Measurements from ENCODE around the gene TMEM33. TPM values are rescaled to one million over a fixed set of nuclear protein-coding genes. Genes with fewer than 3 reads are reported as not detected.

The TMEM33 gene
- total RNA-seq, 1 donor from 2014 or later, result 60.9 TPM

DNA sequence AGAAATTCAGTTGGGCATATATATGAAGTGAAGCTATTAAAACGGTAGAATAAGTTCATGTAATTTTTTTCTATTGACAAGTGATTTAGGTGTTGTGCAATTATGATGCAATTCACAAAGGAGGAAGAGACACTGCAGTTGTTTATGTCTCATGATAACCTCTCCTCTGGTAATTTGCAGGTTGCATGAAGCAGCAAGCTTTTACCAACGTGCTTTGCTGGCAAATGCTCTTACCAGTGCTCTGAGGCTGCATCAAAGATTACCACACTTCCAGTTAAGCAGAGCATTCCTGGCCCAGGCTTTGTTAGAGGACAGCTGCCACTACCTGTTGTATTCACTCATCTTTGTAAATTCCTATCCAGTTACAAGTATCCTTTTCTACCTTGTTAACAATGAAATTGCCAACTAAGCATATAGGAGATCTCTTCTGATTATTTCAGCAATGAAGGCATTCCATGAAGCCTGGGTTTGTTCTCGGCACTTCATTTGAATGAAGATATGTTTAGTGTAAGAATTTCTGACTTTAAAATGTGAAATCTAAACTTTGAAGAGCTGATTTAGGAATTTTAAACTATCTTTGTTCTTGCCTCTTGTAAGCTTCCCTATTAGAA lies 3.9 kb downstream of the TMEM33 start:
- peak; percentile 52 for DNase-seq (ENCODE audit: low read depth)

DNA sequence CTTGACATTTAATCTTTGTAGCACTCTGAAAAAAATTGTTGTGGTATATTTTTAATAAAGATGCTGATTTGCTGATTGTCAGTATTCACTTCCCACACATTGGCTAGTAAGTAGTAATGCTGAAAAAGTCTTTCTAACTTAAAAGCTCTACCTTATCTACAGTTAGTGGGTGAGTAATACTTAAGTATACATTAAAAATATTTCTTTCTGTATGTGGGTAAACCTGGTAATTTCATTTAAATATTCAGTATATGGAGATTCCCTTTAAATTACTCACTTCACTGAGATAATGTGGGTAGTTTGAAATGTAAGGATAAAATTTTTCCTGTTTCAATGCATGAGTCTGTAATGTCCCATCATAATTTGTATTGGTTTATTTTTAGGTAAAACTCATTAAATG lies 5.6 kb downstream of the TMEM33 start:
- DNase-seq (ENCODE audit: low read depth), result no peak

DNA sequence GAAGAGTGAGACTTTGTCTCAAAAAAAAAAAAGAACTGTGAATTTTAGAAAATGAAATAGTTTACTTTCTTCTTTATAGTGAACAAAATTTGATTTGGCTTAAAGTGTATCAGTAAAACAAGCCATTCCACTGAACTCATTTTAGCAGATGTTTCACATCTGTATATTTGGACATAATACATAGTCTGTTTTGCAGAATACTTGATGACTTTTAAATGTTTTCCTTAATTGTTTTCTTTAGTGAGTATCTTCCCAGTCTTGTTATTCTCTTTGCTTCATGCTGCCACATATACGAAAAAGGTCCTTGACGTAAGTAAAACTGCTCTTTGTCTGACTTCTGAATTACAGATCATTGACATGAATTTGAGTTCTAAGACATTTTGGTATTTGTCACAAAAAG lies 8.3 kb downstream of the TMEM33 start:
- DNase-seq (ENCODE audit: low read depth), result no peak

DNA sequence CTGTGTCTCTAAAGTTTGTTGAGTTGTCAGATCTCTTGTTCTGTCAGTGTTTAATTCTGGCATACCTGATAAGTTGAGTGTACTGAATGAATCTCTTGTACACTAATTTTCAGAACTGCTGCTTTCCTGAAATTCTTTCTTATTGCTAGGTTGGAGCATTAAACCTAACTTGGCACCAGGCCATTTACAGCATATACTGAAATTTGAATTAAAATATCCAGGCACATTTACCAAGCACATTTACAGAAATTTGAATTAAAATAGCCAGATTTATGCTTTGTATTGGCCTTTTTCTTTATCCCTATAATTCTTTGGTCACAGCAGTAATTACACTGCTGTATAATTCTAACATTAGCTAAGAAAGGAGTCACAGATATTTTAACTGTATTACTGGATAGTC lies 8.9 kb downstream of the TMEM33 start:
- no peak for DNase-seq (ENCODE audit: low read depth)

DNA sequence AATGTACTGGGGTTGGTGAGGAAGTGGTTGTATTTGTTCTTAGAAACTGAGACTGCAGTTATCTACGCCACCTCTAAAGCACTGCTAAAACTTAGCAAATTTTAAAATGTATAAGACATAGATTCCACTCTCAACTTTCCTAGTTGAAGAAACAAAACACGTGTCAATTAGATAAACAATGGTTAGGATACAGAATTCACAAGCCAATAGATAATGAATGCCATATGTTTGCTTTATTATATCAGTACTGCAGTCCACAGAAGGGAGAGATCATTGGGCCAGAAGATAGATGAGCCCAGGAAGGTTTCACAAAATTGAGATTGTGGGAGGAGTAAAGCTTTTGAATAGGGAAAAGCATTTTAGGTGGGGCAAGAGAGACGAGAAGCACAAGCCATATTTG lies 14.3 kb downstream of the TMEM33 start:
- DNase-seq (ENCODE audit: low read depth), result no peak

DNA sequence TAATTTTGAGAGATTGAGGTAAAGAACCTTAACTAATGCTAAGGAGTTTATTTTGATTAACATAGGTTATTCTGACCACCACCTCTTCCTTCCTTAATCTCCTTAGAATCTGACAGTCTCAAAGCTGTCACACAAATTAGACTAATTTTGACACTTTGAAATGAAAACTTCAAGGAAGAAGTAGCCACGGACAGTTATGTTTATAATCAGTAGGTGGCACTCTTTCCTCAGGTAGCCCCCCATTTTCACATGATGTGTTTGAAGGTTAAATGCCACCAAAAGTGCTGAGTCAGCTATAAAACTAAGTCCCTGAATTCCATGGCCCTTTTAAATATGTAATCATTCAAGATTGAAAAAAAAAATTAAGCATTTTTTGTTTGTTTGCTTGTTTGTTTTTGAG lies 22.4 kb downstream of the TMEM33 start:
- peak; percentile 36 for DNase-seq (ENCODE audit: low read depth)

DNA sequence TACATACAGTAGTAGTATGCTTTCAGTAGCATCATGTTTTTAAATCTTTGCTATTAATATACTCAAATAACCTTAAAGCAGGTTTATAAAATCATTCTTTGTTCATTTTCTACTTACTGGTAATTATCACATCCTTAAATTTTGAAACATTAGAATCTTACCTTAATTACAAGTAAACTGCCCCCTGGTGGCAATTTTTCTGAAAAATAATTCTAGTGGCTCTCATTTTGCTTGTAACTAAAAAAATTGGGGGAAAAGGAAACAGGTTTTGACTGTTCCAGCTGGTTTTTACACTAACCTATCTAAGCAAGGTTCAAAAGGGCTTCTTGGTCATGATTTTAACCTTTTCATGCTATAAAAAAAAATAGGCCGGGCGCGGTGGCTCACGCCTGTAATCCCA lies 27.9 kb downstream of the TMEM33 start:
- peak; percentile 16 for DNase-seq (ENCODE audit: low read depth)

DNA sequence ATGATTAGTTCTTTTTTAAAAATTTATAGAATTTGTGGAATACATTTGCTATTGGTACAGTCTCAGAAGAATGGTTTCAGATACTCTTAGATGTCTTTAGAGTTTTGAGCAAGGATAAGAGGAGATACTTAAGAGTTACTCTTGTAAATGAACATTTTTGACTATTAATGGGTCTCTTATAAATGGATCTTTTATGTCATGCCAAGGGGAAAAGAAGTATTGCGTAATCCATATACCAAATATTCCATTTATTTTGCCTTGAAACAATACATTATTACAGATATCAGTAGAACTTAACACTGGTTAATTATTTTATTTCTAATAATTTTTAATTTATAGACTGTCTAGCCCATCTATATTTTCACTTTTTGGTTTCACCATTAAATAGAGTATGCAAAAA lies 29.2 kb downstream of the TMEM33 start:
- DNase-seq (ENCODE audit: low read depth), result no peak

DNA sequence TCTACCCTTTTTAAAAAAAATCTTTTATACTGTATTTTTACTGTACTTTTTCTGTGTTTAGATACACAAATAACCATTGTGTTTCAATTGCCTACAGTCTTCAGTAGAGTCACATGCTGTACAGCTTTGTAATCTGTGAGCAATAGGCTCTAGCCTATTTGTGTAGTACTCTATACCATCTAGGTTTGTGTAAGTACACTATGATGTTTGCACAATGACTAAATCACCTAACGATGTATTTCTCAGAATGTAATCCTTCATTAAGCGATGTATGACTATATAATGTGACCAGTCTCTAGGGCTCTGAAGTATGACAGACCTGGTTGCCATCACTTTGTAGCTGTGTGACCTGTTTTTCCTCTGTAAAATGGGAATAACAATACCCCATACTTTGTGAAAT lies 32.2 kb downstream of the TMEM33 start:
- no peak for DNase-seq (ENCODE audit: low read depth)

DNA sequence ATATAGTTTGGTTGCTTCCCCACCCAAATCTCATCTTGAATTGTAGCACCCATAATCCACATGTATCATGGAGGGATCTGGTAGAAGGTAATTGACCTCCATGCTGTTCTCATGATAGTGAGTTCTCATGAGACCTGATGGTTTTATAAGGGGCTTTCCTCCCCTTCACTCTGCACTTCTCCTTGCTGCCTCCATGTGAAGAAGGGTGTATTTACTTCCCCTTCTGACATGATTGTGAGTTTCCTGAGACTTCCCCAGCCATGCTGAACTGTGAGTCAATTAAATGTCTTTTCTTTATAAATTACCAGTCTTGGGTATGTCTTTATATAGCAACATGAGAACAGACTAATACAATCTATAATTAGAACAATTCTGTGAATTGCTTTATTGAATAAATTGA lies 34.4 kb downstream of the TMEM33 start:
- no peak for DNase-seq (ENCODE audit: low read depth)

DNA sequence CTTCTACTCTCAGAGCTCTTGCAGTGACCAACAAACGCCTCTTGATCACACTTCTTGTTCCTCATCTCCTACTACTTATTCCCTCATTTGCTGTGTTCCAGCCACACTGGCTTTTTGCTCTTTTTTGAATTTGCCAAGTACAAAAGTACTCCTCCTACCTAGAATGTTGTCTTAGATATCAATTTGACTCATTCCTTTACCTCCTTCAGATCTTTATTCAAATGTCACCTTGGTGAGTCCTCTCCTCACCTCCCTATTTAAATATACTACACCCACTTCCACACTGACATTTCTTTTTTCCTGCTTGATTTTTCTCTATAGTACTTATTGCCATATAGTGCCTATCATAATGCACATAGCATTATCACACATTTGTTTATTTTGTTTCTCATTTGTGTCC lies 40.1 kb downstream of the TMEM33 start:
- DNase-seq (ENCODE audit: low read depth), result no peak

DNA sequence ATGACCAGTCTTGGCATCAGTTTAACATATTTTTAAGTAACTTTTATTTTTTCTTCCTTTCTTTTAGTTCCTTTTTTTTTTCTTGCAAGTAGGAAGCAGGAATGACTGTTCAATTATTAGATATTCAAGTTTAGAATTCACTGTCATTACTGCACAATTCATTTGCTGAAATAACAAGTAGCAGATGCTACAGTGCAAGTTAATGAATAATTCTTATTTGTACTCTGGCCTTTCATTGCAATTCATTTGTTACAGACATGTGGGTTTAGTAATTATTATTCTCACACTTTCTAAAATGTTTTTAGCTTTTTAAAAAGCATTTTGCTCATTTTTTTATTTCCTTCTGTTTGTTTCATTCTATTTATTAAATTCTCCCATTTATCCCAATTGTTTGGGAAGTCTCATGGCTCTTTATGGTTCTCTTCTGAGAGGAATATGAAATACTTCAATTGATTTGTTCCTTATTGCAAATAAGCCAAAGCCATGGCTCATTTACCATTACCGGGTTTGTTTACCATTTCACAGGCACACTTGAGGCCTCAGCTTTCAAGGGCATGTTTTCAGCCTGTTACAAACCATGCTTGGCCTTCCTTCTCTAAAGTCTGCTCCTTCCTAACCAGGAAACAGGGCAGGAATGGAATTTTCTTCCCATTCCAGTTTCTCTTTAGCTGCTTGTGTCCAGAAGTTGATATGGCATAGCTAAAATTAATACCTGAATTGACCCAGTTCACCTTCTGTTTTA lies 41.7 kb downstream of the TMEM33 start:
- DNase-seq (ENCODE audit: low read depth), result peak; percentile 25

DNA sequence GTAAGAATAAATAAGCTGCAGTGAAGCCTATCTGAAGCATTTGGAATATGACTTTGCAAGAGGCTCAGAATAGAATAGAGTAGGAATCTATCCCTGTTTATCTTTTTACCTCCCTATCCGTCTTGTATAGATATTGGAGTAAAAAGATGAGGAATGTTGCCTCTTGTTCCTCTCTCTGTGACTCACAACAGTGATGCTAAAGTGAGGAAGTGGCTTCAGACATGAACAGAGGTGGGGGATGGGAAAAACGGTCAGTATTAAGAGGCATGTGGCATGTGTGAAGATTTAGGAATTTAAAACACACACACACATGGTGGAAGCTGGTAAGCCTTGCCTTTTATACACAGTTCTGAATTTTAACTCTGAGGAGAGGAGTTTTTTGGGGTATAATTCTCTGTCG lies 42.5 kb downstream of the TMEM33 start:
- peak; percentile 16 for DNase-seq (ENCODE audit: low read depth)

DNA sequence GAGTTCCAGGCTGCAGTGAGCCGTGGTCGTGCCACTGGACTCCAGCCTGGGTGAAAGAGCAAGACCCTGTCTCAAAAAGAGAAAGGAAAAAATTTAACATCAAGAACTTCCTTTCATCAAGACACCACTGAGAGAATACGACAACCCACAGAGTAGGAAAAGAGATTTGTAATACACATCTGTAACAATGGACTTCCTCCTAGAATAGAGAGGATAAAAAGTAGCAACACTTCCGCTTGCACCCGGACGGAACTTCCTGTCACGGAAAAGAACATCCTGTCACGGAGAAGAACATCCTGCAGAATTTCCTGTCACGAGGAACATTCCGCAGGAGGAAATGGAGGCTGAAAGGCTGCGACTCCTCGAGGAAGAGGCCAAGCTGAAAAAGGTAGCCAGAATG lies 46.2 kb downstream of the TMEM33 start, which contains the start of gene DCAF4L1:
TSS of gene DCAF4L1 (plus strand) at position 301 of the 400 bp plus-strand sequence. CDS start at position 338, 37 bp downstream.
- no peak for DNase-seq (ENCODE audit: low read depth)

DNA sequence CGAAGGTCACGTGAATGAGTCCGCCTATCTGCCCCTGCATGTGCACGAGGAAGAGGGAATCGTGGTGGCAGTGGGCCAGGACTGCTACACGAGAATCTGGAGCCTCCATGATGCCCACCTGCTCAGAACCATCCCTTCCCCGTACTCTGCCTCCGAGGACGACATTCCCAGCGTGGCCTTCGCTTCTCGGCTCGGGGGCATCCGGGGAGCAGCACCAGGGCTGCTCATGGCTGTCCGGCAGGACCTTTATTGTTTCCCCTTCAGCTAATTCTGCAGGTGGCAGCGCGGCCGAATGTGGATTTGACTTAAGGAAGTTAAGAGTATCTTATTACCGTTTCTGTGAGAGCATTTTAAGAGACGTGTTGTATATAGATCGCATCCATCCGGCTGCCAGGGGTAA lies 47.5 kb downstream of the TMEM33 start:
- no peak for DNase-seq (ENCODE audit: low read depth)

DNA sequence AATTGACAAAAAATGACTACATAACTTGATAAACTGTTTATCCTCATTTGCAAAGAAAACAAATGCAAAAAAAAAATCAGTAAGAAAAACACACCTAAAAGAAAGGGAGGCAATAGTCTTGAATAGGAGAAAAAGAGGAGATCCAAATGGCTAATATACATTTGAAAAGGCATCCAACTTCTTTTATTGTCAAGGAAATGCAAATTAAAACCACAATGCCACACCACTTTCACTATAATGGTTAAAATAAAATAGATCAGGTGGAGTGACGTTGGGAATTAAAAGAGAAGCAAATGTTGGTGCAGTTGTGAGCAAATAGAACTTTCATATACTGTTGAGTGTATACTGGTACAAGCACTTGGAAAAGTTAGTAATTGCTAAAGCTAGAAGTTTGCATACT lies 49.9 kb downstream of the TMEM33 start:
- no peak for DNase-seq (ENCODE audit: low read depth)

DNA sequence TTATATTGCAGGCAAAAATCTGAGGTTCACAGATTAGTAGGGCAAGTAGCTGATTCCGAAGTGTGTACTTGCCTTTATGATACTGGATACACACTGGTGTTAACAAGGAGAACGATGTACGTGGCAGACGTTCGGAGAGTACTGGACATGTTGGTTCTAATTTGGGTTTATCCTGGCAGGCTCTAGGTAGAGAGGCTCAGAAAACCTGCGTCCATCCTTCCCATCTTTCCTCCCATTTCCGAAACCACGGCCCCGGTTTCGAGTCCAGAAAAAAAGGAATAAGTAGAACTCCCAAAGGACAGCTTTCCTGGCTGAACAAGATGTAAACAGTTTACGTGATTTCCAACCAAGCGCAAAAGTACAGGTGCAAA lies 54.8 kb downstream of the TMEM33 start:
- DNase-seq (ENCODE audit: low read depth), result no peak

DNA sequence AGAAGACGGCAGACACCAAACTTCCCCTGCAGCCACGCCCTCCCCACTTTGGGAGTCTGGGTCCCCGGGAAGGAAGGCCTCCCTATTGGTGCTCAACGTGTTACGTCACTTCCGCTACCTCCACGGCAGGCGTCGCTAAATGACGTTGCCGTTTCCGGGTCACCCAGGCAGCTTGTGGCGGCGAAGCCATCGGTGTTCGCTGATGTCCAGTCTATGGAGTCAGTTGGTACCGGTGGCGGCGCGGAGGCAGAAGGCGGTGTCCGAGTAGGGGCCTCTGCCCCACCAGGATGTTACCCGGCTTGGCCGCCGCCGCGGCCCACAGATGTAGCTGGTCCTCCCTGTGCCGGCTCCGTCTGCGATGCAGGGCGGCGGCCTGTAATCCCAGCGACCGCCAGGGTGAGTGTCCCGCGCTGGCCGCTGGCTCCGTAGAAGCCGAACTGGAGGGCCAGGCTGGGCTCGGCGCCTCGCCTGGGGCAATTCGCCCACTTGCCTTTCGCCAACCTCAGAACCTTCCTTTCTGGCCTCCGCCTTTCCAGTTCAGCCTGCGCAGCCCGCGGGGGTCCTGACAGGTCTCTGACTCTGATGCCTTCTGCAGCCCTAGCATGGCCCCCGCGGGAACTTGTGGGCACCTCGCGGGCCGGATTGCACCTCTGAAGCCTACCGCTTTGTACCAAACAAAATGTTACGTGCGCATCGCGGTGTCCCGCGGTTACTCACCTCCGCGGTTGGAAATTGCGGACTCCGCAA lies 55.3 kb downstream of the TMEM33 start, which contains the start of gene SLC30A9:
TSS of gene SLC30A9 (plus strand) at position 166 of the 747 bp plus-strand sequence. CDS start at position 288, 122 bp downstream.
- peak; percentile 91 for DNase-seq (ENCODE audit: low read depth)

DNA sequence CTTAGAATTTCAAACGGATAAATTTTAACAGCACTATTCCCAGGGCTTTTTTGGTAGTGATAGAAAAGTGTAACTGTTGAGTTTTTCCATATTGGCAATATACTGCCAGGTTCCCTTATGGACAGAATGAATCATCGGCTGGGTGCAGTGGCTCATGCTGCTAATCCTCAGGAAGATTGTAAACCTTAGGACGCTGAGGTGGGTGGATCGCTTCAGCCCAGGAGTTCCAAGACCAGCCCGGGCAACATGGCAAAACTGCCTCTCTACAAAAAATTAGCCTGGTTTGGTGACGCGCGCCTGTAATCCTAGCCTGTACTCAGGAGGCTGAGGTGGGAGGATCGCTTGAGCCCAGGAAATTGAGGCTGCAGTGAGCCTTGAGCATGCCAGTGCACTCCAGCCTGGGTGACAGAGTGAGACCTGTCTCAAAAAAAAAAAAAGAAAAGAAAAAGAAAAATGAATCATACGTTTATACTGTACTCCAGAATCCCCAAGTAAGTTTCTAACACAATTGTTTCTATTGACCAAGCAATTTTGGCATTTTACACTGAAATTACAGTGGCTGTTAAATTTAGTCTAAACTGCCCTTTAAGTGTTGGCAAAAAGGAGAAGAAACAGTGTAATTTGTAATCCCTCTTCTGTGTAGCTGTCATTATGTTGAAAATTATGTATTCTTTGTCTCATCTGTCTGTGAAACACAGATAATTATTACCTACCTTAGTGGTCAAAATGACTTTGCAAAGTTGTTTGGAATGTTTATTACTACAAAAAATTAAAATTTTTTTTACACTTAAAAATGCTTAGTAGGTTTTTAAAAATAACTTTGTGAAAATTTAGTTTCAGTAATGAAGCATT lies 56.9 kb downstream of the TMEM33 start:
- DNase-seq (ENCODE audit: low read depth), result no peak

DNA sequence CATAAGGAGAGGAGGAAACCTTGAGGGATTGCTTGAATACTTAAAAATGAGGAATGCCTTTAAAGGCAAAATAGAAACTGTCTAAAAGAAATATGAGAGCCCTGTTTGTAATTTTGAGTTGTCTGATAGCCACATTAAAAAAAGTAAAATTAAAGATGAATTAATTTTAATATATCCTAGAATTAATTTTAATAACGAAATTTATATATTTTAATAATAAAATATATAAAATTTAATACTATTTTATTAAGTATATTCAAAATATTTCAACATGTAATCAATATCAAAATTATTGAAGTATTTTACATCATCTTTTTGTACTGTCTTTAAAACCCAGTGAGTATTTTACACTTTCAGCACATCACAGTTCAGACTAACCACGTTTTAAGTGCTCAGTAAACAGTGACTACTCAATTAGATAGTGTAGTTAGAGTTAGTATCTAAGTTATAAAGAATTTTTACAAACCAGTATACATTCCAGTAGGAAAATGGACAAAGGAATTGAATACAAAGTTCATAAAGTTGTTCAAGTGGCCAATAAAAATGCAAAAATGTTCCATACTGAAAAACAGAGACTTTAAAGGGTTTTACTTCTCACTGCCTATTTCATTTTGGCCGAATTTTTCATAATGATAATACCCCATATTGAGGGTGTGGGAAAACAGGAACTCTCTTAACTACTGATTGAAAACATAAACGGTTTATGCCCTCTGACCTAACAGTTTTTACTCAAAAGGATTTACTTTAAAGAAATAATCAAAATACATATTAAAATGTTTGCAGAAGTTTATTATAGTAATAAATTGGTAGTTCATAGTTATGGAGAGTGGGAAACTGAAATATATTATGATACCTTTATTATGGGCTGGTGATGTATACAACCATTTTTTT lies 58.0 kb downstream of the TMEM33 start:
- DNase-seq (ENCODE audit: low read depth), result no peak

DNA sequence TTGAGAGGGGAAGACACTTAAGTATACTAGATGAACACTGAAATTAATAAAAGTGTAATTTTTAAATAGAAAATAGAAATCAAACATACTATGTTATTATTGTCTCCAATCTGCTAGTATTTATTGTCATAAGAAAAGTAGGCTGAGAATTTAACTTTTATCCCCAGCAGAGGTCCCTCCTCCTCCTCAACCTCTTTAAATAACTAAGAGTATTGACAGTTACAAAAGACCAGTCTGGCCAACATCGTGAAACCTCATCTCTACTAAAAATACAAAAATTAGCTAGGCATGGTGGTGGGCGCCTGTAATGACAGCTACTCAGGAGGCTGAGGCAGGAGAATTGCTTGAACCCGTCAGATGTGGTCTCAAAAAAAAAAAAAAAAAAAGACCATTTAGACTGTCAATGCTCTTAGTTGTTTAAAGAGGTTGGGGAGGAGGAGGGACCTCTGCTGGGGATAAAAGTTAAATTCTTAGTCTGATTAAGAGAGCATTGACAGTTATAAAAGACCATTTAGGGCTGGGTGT lies 59.3 kb downstream of the TMEM33 start:
- DNase-seq (ENCODE audit: low read depth), result no peak

Data from renal cortical epithelial cell (primary cell).